Hepatocyte (in vitro differentiated cells): Measurements from ENCODE around the gene KEAP1. TPM values are rescaled to one million over a fixed set of nuclear protein-coding genes. Genes with fewer than 3 reads are reported as not detected.
"Not testable (repeated sequence)": the region's sequence is repeated elsewhere in the genome, so short reads cannot be mapped to it uniquely, and the experiment has no call there.

Source experiments
- DNase-seq: peaks from one replicate; pipeline ENCODE4 v3.0.0-alpha.2; 2016; ENCODE audit warnings: low spot score
- H2AFZ ChIP-seq: fragments of 200-600 bp; sonication (generic); 2 replicates; pipeline ENCODE4 v1.6.0; 2016; ENCODE audit warnings: antibody characterized with exemption, mild to moderate bottlenecking
- H3K27ac ChIP-seq: fragments of 200-600 bp; sonication (generic); 2 replicates; pipeline ENCODE4 v1.5.1; 2016; ENCODE audit warnings: mild to moderate bottlenecking
- H3K27me3 ChIP-seq: fragments of 200-600 bp; sonication (generic); 2 replicates; pipeline ENCODE4 v1.6.1; 2016
- H3K36me3 ChIP-seq: fragments of 200-600 bp; sonication (generic); replicated peaks from 2 replicates; pipeline ENCODE4 v1.5.1; 2016; ENCODE audit warnings: low read depth; ENCODE audit not compliant: insufficient read depth
- H3K4me1 ChIP-seq: fragments of 200-600 bp; sonication (generic); 2 replicates; pipeline ENCODE4 v1.5.1; 2016; ENCODE audit warnings: mild to moderate bottlenecking, moderate library complexity; ENCODE audit not compliant: insufficient read depth
- H3K4me2 ChIP-seq: fragments of 200-600 bp; sonication (generic); 2 replicates; pipeline ENCODE4 v1.6.0; 2016
- H3K4me3 ChIP-seq: fragments of 200-600 bp; sonication (generic); 2 replicates; pipeline ENCODE4 v1.5.1; 2016; ENCODE audit warnings: mild to moderate bottlenecking
- H3K79me2 ChIP-seq: fragments of 200-600 bp; sonication (generic); 2 replicates; pipeline ENCODE4 v1.6.0; 2017; ENCODE audit warnings: mild to moderate bottlenecking
- H3K9me2 ChIP-seq: fragments of 200-600 bp; sonication (generic); replicated peaks from 2 replicates; pipeline ENCODE4 v1.6.0; 2017; ENCODE audit warnings: mild to moderate bottlenecking; ENCODE audit not compliant: insufficient read depth
- H3K9me3 ChIP-seq: fragments of 200-600 bp; sonication (generic); 2 replicates; pipeline ENCODE4 v1.5.1; 2016; ENCODE audit warnings: low read depth, mild to moderate bottlenecking
- H4K20me1 ChIP-seq: fragments of 200-600 bp; sonication (generic); 2 replicates; pipeline ENCODE4 v1.6.0; 2016; ENCODE audit warnings: mild to moderate bottlenecking; ENCODE audit not compliant: insufficient read depth, poor library complexity, severe bottlenecking
- EZH2 ChIP-seq: fragments of 200-600 bp; sonication (generic); IDR thresholded peaks from 2 replicates; pipeline ENCODE4 v1.6.1; 2016; ENCODE audit warnings: antibody characterized with exemption, mild to moderate bottlenecking, borderline replicate concordance
- EZH2phosphoT487 ChIP-seq: fragments of 200-600 bp; sonication (generic); IDR thresholded peaks from one replicate; pipeline ENCODE4 v1.6.1; 2018; ENCODE audit warnings: antibody characterized with exemption, mild to moderate bottlenecking, low read depth, moderate library complexity; ENCODE audit not compliant: unreplicated experiment, severe bottlenecking
- WGBS: methylation state at CpG from one replicate; pipeline ENCODE4 v1.1.6; 2016; ENCODE audit warnings: low lambda C conversion rate; ENCODE audit errors: missing lambda C conversion rate; 5-methylcytosine and 5-hydroxymethylcytosine counted together
- polyA plus RNA-seq: library from polyadenylated mRNA; unstranded; fragments of >200 nt; fragmentation: Nextera tagmentation; extraction: Ambion mirVana; gene quantifications from 2 replicates; pipeline ENCODE4 v1.2.1, GENCODE V29; 2016
- total RNA-seq: library from RNA; depleted of rRNA; stranded (reverse); fragments of >200 nt; gene quantifications from 2 replicates; pipeline ENCODE4 v1.2.3, GENCODE V29; 2014
- TF ChIP-seq, protein P1 (sequence below): fragments of 200-600 bp; sonication (generic); IDR thresholded peaks from 2 replicates; pipeline ENCODE4 v1.5.1; 2016; ENCODE audit warnings: antibody characterized with exemption, mild to moderate bottlenecking; ENCODE audit not compliant: poor library complexity

KEAP1 gene
- total and polyA plus RNA-seq, 2 experiments from 2014 or later = 48.2 to 66.8 TPM

- DNase-seq = no peak
- Histone ChIP-seq H2AFZ (no peak overlapping the region), H3K9me3 (no peaks in the 10 kb centered on the region), H3K4me3 (no peak overlapping the region), H4K20me1 (no peaks in the 10 kb centered on the region), H3K4me1 (no peaks in the 10 kb centered on the region), H3K27me3 (no peaks in the 10 kb centered on the region), H3K27ac (no peak overlapping the region), H3K4me2 (no peak overlapping the region), H3K9me2 (no peaks in the 10 kb centered on the region), H3K36me3 (no peaks in the 10 kb centered on the region), H3K79me2 (no peaks in the 10 kb centered on the region)
- WGBS = 75% methylated on average over 6 of the region's 6 CpGs
- no peak for TF ChIP-seq EZH2
- TF ChIP-seq, protein P1, sequence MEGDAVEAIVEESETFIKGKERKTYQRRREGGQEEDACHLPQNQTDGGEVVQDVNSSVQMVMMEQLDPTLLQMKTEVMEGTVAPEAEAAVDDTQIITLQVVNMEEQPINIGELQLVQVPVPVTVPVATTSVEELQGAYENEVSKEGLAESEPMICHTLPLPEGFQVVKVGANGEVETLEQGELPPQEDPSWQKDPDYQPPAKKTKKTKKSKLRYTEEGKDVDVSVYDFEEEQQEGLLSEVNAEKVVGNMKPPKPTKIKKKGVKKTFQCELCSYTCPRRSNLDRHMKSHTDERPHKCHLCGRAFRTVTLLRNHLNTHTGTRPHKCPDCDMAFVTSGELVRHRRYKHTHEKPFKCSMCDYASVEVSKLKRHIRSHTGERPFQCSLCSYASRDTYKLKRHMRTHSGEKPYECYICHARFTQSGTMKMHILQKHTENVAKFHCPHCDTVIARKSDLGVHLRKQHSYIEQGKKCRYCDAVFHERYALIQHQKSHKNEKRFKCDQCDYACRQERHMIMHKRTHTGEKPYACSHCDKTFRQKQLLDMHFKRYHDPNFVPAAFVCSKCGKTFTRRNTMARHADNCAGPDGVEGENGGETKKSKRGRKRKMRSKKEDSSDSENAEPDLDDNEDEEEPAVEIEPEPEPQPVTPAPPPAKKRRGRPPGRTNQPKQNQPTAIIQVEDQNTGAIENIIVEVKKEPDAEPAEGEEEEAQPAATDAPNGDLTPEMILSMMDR = no peak
- no peak for TF ChIP-seq EZH2phosphoT487
These were observed 32.5 kb upstream of the KEAP1 start for GRCh38 chr19:10535613-10536012.

DNA sequence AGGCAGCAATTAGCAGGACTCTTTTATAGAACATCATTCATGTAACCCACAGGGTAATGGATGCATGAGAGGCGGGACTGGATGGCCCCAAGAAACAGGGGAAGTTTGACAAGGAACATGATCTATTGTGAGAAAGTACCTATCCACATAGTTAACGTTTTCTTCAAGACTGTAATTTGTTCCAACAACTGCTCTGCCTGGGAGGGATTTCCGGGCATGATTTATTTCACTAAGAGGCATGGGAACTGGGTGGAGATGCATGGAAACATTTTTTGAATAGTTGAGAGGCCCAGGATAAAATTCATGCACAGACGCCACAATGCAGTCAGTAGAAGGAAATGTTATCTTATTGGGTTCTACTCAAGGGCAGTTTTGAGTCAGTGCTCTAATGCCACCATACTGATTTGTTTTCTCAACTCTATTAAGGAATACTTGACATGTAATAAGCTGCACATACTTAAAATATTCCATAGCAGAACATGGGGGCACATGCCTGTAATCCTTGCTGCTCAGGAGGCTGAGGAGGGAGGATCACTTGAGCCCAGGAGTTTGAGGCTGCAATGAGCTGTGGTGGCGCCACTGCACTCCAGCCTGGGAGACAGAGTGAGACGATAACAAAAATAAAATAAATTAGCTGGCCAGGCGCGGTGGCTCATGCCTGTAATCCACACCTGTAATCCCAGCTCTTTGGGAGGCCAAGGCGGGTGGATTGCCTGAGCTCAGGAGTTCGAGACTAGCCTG, 30.7 kb upstream of the KEAP1 start:
- peak overlapping the region; percentile 51 for H3K27ac ChIP-seq
- no peak overlapping the region for H3K4me3 ChIP-seq
- H2AFZ ChIP-seq = no peak overlapping the region
- no peaks in the 10 kb centered on the region for H3K79me2 ChIP-seq
- no peaks in the 10 kb centered on the region for H3K9me3 ChIP-seq
- H3K4me1 ChIP-seq = no peaks in the 10 kb centered on the region
- TF ChIP-seq, protein P1 = no peak
- TF ChIP-seq EZH2phosphoT487 (no peak), EZH2 (no peak)
- 72% methylated on average over 10 of the region's 10 CpGs for WGBS
- no peaks in the 10 kb centered on the region for H3K36me3 ChIP-seq
- DNase-seq = peak; percentile 61
- H3K9me2 ChIP-seq = no peaks in the 10 kb centered on the region
- H4K20me1 ChIP-seq = no peaks in the 10 kb centered on the region
- no peak overlapping the region for H3K4me2 ChIP-seq
- H3K27me3 ChIP-seq = no peaks in the 10 kb centered on the region

DNA sequence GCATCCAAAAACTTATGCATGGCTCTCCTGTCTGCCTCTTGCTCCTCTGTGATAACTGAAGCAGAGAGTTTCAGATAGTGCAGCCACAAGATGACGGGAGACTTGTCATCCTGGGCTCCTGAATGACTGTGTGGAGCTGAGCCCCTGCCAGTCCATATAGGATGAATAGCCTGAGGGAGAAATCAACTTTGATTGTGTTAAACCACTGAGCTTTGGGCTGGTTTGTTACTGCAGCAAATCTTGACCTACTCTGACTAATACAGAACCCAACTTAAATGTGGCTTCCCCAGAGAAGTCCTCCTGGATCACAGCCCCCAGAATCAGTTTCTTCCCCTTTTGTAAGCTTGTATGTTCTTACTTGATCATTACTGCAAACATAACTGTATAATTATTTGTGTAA, 29.3 kb upstream of the KEAP1 start:
- Histone ChIP-seq H3K79me2 (no peaks in the 10 kb centered on the region), H3K36me3 (no peaks in the 10 kb centered on the region), H3K9me2 (no peaks in the 10 kb centered on the region), H3K4me3 (no peak overlapping the region), H3K4me2 (no peak overlapping the region), H3K4me1 (no peaks in the 10 kb centered on the region), H4K20me1 (no peaks in the 10 kb centered on the region), H3K27ac (no peak overlapping the region), H3K27me3 (no peaks in the 10 kb centered on the region), H3K9me3 (no peaks in the 10 kb centered on the region), H2AFZ (no peak overlapping the region)
- TF ChIP-seq, protein P1 = no peak
- TF ChIP-seq EZH2 = no peak
- TF ChIP-seq EZH2phosphoT487 = no peak
- no peak for DNase-seq
- WGBS = 75% methylated on average over 1 of the region's 1 CpG

DNA sequence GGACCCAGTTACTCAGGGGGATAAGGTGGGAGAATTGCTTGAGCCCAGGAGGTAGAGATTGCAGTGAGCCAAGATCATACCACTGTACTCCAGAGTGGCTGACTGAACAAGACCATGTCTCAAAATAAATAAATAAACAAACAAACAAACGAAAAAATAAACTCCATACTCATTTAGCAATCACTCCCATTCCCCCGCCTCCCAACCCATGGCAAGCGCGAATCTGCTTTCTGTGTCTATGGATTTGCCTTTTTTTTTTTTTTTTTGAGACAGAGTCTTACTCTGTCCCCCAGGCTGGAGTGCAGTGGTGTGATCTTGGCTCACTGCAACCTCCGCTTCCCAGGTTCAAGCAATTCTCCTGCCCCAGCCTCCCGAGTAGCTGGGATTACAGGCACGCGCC, 23.7 kb upstream of the KEAP1 start:
- not testable (repeated sequence) for H3K9me3 ChIP-seq, H3K4me2 ChIP-seq, H3K36me3 ChIP-seq, H3K4me1 ChIP-seq, H3K79me2 ChIP-seq, H3K27me3 ChIP-seq, H3K9me2 ChIP-seq, H2AFZ ChIP-seq, H3K4me3 ChIP-seq, DNase-seq, H3K27ac ChIP-seq, H4K20me1 ChIP-seq
- 90% methylated on average over 8 of the region's 8 CpGs for WGBS
